Measurements from ENCODE around the gene PYCR2. TPM values are rescaled to one million over a fixed set of nuclear protein-coding genes. Genes with fewer than 3 reads are reported as not detected.

Gene PYCR2
- total and polyA plus RNA-seq, 10 of the 15 experiments (the other 5 are each of a cell fraction or from before 2014, with no cell fraction given): 1.7 to 81.8 (median 54.9) TPM

DNA sequence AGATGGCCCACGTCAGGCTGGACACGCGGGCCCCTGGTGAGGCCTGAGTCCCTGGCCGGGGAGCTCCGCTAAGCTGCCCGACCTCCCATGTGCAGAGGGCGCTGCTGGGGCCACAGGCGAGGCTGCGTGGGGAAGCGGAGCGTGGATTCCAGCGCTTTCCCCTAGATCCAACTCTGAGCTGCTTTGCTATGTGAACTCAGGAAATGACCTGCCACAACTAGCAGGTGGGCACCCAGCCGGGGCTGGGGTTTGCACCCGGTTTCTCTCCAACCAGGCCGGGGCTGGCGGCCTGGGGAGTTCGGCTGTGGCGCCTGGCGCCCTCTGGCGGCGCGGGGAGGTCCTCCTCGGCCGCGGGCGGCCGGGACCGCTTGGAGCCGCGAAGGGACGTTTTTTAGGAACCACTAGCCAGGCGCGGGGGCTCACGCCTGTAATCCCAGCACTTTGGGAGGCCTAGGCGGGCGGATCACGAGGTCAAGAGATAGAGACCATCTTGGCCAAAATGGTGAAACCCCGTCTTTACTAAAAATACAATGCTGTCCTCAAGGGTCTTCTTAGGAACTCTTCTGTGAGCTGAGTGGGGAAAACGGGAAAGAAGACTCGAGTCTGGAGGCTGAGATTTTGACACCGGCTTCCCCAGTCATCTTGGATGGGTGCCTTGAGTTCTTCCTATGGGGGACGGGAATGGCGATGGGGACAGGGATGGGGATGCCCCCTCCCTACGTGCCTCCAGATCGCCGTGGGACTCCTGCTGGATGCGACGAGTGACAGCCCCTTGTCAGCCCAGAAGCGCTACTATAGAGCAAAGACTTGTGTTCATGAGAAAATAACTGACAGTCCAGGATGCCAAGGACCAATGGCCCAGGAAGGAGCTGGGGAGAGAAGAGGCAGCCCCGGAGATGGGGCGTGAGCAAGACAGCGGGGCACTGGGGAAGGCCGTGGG lies 12.6 kb downstream of the PYCR2 start:
- ChIA-PET RAD21 (ENCODE audit: unreplicated experiment) (interaction anchor here (0.6 to 5.3 kb wide), 7 partner anchors 9 to 580 kb away, joined by 3 to 39 read pairs (median 3); partner anchors contain the start of genes PYCR2 and SRP9), CTCF (interaction anchor here (0.7 to 3.2 kb wide), 22 partner anchors 9 to 436 kb away, joined by 3 to 19 read pairs (median 4); partner anchors contain the start of genes PYCR2, SRP9 and TMEM63A), SMC1A (ENCODE audit: uncharacterized antibody, unreplicated experiment) (interaction anchor here (1.0 to 3.2 kb wide), 6 partner anchors 26 to 451 kb away, joined by 3 to 16 read pairs (median 3); partner anchors contain the start of gene SRP9), POLR2A (interaction anchor here (0.6 kb wide), 1 partner anchor 133 kb away, joined by 3 read pairs; the partner anchor contains the start of gene SRP9)
- Histone ChIP-seq H4K20me1 (ENCODE audit: control insufficient read depth, insufficient read depth) (no peaks in the 10 kb centered on the region), H3K36me3 (ENCODE audit: control insufficient read depth in 2 of 2, insufficient read depth in 2 of 2, low read length in 1 of 2) (no peaks in the 10 kb centered on the region; a peak in 1 of 4 replicates), H3K4me1 (ENCODE audit: control insufficient read depth, insufficient read depth, low read length) (peaks cover 4% of the 10 kb centered on the region; the same call in 1 of the 2 replicates), H2AFZ (ENCODE audit: control insufficient read depth, low read depth, low read length) (peak overlapping the region; percentile 67), H3K27ac (ENCODE audit: control insufficient read depth, insufficient read depth) (no peak overlapping the region), H3K79me2 (ENCODE audit: control insufficient read depth, insufficient read depth, low read length) (no peaks in the 10 kb centered on the region), H3K4me2 (ENCODE audit: control insufficient read depth, insufficient read depth) (peak overlapping the region; percentile 27; the same call in 1 of the 2 replicates), H3K9ac (ENCODE audit: control insufficient read depth, insufficient read depth, low read length) (no peak overlapping the region), H3K4me3 (no peak overlapping the region), H3K9me3 (replicated peaks; ENCODE audit: control insufficient read depth, insufficient read depth, low read length) (no peaks in the 10 kb centered on the region), H3K27me3 (replicated peaks in 1 of 2; ENCODE audit: control insufficient read depth in 2 of 2, insufficient read depth in 2 of 2, low read length in 1 of 2) (no peaks in the 10 kb centered on the region)
- intact Hi-C loops (cut with micrococcal nuclease; ENCODE audit: unreplicated experiment) (loop anchor here (1.0 to 5.0 kb wide), 2 partner anchors 59 to 436 kb away; no protein-coding TSS in a partner anchor), in situ Hi-C loops (cut with MboI) (loop anchor here (5.0 kb wide), 2 partner anchors 134 to 434 kb away; partner anchors contain the start of gene SRP9)
- ATAC-seq (peak; percentile 97), DNase-seq (ENCODE audit: low read depth, low spot score) (no peak), FAIRE-seq (no peak)
- BruUV-seq (replicated peaks): no TSS peak
- 40% methylated on average over 53 of the region's 53 CpGs for WGBS (ENCODE audit: insufficient coverage, insufficient replicate concordance, low lambda C conversion rate, missing lambda C conversion rate)
- TF ChIP-seq JUND (IDR thresholded peaks at IDR 0.05; ENCODE audit: low read depth, low read length) (no peak), RCOR1 (conservative IDR thresholded peaks at IDR 0.05; ENCODE audit: low read depth, low read length) (no peak), FOXM1 (IDR thresholded peaks at IDR 0.05; ENCODE audit: low read depth, low read length) (no peak), CREB1 (IDR thresholded peaks at IDR 0.05; ENCODE audit: low read depth) (no peak), ETV6 (conservative IDR thresholded peaks at IDR 0.05 in 1 of 2, IDR thresholded peaks at IDR 0.05 in 1 of 2; ENCODE audit: borderline replicate concordance in 1 of 2, low read depth in 1 of 2) (no peak), TCF12 (IDR thresholded peaks at IDR 0.05; ENCODE audit: low read depth, low read length) (0 out of 2 replicates have a peak, but pooled peaks have one; percentile 18), PML (IDR thresholded peaks at IDR 0.05; ENCODE audit: low read length) (no peak), BCL3 (IDR thresholded peaks at IDR 0.05; ENCODE audit: borderline replicate concordance, insufficient read depth, low read depth, low read length, poor library complexity, severe bottlenecking) (no peak), SUZ12 (IDR thresholded peaks at IDR 0.05; ENCODE audit: unreplicated experiment) (no peak), SMC3 (IDR thresholded peaks at IDR 0.05; ENCODE audit: borderline replicate concordance, low read length) (peak; percentile 84), RUNX3 (IDR thresholded peaks at IDR 0.05; ENCODE audit: low read length) (no peak), MTA3 (IDR thresholded peaks at IDR 0.05; ENCODE audit: borderline replicate concordance, low read length) (no peak), ESRRA (IDR thresholded peaks at IDR 0.05; ENCODE audit: low read length) (no peak)
- TF ChIP-seq, protein P1, sequence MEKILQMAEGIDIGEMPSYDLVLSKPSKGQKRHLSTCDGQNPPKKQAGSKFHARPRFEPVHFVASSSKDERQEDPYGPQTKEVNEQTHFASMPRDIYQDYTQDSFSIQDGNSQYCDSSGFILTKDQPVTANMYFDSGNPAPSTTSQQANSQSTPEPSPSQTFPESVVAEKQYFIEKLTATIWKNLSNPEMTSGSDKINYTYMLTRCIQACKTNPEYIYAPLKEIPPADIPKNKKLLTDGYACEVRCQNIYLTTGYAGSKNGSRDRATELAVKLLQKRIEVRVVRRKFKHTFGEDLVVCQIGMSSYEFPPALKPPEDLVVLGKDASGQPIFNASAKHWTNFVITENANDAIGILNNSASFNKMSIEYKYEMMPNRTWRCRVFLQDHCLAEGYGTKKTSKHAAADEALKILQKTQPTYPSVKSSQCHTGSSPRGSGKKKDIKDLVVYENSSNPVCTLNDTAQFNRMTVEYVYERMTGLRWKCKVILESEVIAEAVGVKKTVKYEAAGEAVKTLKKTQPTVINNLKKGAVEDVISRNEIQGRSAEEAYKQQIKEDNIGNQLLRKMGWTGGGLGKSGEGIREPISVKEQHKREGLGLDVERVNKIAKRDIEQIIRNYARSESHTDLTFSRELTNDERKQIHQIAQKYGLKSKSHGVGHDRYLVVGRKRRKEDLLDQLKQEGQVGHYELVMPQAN (conservative IDR thresholded peaks at IDR 0.05): no peak
- TF ChIP-seq, protein P2, sequence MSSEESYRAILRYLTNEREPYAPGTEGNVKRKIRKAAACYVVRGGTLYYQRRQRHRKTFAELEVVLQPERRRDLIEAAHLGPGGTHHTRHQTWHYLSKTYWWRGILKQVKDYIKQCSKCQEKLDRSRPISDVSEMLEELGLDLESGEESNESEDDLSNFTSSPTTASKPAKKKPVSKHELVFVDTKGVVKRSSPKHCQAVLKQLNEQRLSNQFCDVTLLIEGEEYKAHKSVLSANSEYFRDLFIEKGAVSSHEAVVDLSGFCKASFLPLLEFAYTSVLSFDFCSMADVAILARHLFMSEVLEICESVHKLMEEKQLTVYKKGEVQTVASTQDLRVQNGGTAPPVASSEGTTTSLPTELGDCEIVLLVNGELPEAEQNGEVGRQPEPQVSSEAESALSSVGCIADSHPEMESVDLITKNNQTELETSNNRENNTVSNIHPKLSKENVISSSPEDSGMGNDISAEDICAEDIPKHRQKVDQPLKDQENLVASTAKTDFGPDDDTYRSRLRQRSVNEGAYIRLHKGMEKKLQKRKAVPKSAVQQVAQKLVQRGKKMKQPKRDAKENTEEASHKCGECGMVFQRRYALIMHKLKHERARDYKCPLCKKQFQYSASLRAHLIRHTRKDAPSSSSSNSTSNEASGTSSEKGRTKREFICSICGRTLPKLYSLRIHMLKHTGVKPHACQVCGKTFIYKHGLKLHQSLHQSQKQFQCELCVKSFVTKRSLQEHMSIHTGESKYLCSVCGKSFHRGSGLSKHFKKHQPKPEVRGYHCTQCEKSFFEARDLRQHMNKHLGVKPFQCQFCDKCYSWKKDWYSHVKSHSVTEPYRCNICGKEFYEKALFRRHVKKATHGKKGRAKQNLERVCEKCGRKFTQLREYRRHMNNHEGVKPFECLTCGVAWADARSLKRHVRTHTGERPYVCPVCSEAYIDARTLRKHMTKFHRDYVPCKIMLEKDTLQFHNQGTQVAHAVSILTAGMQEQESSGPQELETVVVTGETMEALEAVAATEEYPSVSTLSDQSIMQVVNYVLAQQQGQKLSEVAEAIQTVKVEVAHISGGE (CRISPR knock-in tag; IDR thresholded peaks at IDR 0.05): no peak
